SK-N-SH treated with all-trans-retinoic acid at 6 μM for 48 hours (cell line): ENCODE data around the gene UTP18.
"Not testable (repeated sequence)": the region's sequence is repeated elsewhere in the genome, so short reads cannot be mapped to it uniquely, and the experiment has no call there.

Source experiments
- ATAC-seq: fragments of 200-7000 bp; cut with Tn5 transposase; 3 replicates; pipeline ENCODE4 v1.9.1; 2020; ENCODE audit warnings: mild to moderate bottlenecking, moderate library complexity
- ARNTL ChIP-seq: fragments of 450-650 bp; formaldehyde crosslinking; IDR thresholded peaks from 2 replicates; pipeline ENCODE4 v1.5.0; 2020; ENCODE audit warnings: low read depth, mild to moderate bottlenecking, moderate library complexity, borderline replicate concordance
- CSDC2 ChIP-seq: fragments of 250-450 bp; sonication (Bioruptor Pico); IDR thresholded peaks from 2 replicates; pipeline ENCODE4 v1.5.0; 2020; ENCODE audit warnings: mild to moderate bottlenecking, moderate library complexity
- CSRNP3 ChIP-seq: fragments of 250-450 bp; sonication (Bioruptor Pico); IDR thresholded peaks from 2 replicates; pipeline ENCODE4 v1.5.1; 2021; ENCODE audit warnings: mild to moderate bottlenecking, moderate library complexity
- ESRRG ChIP-seq: fragments of 250-450 bp; sonication (Bioruptor Pico); IDR thresholded peaks from 2 replicates; pipeline ENCODE4 v1.6.1; 2021; ENCODE audit warnings: mild to moderate bottlenecking
- GLIS3 ChIP-seq: fragments of 250-450 bp; sonication (Bioruptor Pico); IDR thresholded peaks from 2 replicates; pipeline ENCODE4 v1.5.0; 2020; ENCODE audit warnings: mild to moderate bottlenecking, moderate library complexity
- ISL1 ChIP-seq: fragments of 250-450 bp; sonication (Bioruptor Pico); IDR thresholded peaks from 2 replicates; pipeline ENCODE4 v2.1.2; 2022; ENCODE audit warnings: mild to moderate bottlenecking, moderate library complexity
- PPARA ChIP-seq: fragments of 250-450 bp; sonication (Bioruptor Pico); IDR thresholded peaks from 2 replicates; pipeline ENCODE4 v1.5.0; 2020; ENCODE audit warnings: mild to moderate bottlenecking, borderline replicate concordance
- RARB ChIP-seq: fragments of 250-450 bp; sonication (Bioruptor Pico); IDR thresholded peaks from 2 replicates; pipeline ENCODE4 v1.8.0; 2021; ENCODE audit warnings: mild to moderate bottlenecking, moderate library complexity
- SNAI2 ChIP-seq: fragments of 250-450 bp; sonication (Bioruptor Pico); IDR thresholded peaks from 2 replicates; pipeline ENCODE4 v1.5.0; 2020; ENCODE audit warnings: mild to moderate bottlenecking, moderate library complexity
- TCF4 ChIP-seq: fragments of 250-450 bp; sonication (Bioruptor Pico); IDR thresholded peaks from 2 replicates; pipeline ENCODE4 v1.8.0; 2021; ENCODE audit warnings: mild to moderate bottlenecking, moderate library complexity, borderline replicate concordance
- TOX ChIP-seq: fragments of 250-450 bp; sonication (Bioruptor Pico); IDR thresholded peaks from 2 replicates; pipeline ENCODE4 v1.8.0; 2021; ENCODE audit warnings: mild to moderate bottlenecking, moderate library complexity, borderline replicate concordance
- TSHZ2 ChIP-seq: fragments of 250-450 bp; sonication (Bioruptor Pico); IDR thresholded peaks from 2 replicates; pipeline ENCODE4 v1.5.0; 2020; ENCODE audit warnings: mild to moderate bottlenecking, moderate library complexity
- ZC3H10 ChIP-seq: fragments of 250-450 bp; sonication (Bioruptor Pico); IDR thresholded peaks from 2 replicates; pipeline ENCODE4 v1.5.1; 2021; ENCODE audit warnings: mild to moderate bottlenecking, moderate library complexity
- ZFP3 ChIP-seq: fragments of 250-450 bp; sonication (Bioruptor Pico); IDR thresholded peaks from 2 replicates; pipeline ENCODE4 v1.5.0; 2020; ENCODE audit warnings: mild to moderate bottlenecking, moderate library complexity
- ZFP30 ChIP-seq: fragments of 450-650 bp; formaldehyde crosslinking; IDR thresholded peaks from 2 replicates; pipeline ENCODE4 v1.5.0; 2022; ENCODE audit warnings: mild to moderate bottlenecking, moderate library complexity
- ZNF565 ChIP-seq: fragments of 450-650 bp; formaldehyde crosslinking; conservative IDR thresholded peaks from 2 replicates; pipeline ENCODE4 v1.5.0; 2020; ENCODE audit warnings: low read depth, mild to moderate bottlenecking, moderate library complexity
- ZNF70 ChIP-seq: fragments of 450-650 bp; formaldehyde crosslinking; IDR thresholded peaks from 2 replicates; pipeline ENCODE4 v1.5.0; 2020; ENCODE audit warnings: mild to moderate bottlenecking, moderate library complexity
- ZNF8 ChIP-seq: fragments of 450-650 bp; formaldehyde crosslinking; IDR thresholded peaks from 2 replicates; pipeline ENCODE4 v1.5.0; 2020; ENCODE audit warnings: mild to moderate bottlenecking, moderate library complexity
- TF ChIP-seq, protein P1 (sequence below): fragments of 250-450 bp; sonication (Bioruptor Pico); IDR thresholded peaks from 2 replicates; pipeline ENCODE4 v1.5.1; 2020; ENCODE audit warnings: low read depth, mild to moderate bottlenecking, moderate library complexity
- TF ChIP-seq, protein P2 (sequence below): fragments of 250-450 bp; sonication (Bioruptor Pico); IDR thresholded peaks from 2 replicates; pipeline ENCODE4 v1.8.0; 2021; ENCODE audit warnings: low read depth, mild to moderate bottlenecking, moderate library complexity, borderline replicate concordance

Gene UTP18

GRCh38 chr17:51224402-51225262, 35.7 kb upstream of the UTP18 start:
- no peak for TF ChIP-seq ZC3H10 (CRISPR knock-in tag)
- no peak for TF ChIP-seq TSHZ2
- TF ChIP-seq ZNF565 = no peak
- TF ChIP-seq PPARA = no peak
- no peak for TF ChIP-seq TOX (CRISPR knock-in tag)
- no peak for TF ChIP-seq GLIS3 (CRISPR knock-in tag)
- no peak for TF ChIP-seq CSRNP3 (CRISPR knock-in tag)
- no peak for TF ChIP-seq ESRRG
- no peak for TF ChIP-seq ZNF70 (CRISPR knock-in tag)
- no peak for TF ChIP-seq SNAI2 (CRISPR knock-in tag)
- TF ChIP-seq CSDC2 = no peak
- no peak for TF ChIP-seq ISL1
- peak; percentile 73 for ATAC-seq

- not testable (repeated sequence) for ATAC-seq
These were observed 34.8 kb upstream of the UTP18 start for GRCh38 chr17:51225523-51225922.

GRCh38 chr17:51228161-51228560, 32.2 kb upstream of the UTP18 start:
- no peak for ATAC-seq
- TF ChIP-seq ISL1 (no peak), ZNF565 (no peak), TCF4 (CRISPR knock-in tag) (no peak), ZNF8 (CRISPR knock-in tag) (no peak), RARB (no peak), CSDC2 (no peak), TSHZ2 (no peak), ZFP30 (CRISPR knock-in tag) (no peak), ZFP3 (CRISPR knock-in tag) (no peak), ZNF70 (CRISPR knock-in tag) (no peak), PPARA (no peak), ESRRG (no peak), ZC3H10 (CRISPR knock-in tag) (no peak), GLIS3 (CRISPR knock-in tag) (no peak), ARNTL (CRISPR knock-in tag) (no peak)
- TF ChIP-seq, protein P1, sequence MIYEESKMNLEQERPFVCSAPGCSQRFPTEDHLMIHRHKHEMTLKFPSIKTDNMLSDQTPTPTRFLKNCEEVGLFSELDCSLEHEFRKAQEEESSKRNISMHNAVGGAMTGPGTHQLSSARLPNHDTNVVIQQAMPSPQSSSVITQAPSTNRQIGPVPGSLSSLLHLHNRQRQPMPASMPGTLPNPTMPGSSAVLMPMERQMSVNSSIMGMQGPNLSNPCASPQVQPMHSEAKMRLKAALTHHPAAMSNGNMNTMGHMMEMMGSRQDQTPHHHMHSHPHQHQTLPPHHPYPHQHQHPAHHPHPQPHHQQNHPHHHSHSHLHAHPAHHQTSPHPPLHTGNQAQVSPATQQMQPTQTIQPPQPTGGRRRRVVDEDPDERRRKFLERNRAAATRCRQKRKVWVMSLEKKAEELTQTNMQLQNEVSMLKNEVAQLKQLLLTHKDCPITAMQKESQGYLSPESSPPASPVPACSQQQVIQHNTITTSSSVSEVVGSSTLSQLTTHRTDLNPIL (CRISPR knock-in tag) = no peak
- TF ChIP-seq, protein P2, sequence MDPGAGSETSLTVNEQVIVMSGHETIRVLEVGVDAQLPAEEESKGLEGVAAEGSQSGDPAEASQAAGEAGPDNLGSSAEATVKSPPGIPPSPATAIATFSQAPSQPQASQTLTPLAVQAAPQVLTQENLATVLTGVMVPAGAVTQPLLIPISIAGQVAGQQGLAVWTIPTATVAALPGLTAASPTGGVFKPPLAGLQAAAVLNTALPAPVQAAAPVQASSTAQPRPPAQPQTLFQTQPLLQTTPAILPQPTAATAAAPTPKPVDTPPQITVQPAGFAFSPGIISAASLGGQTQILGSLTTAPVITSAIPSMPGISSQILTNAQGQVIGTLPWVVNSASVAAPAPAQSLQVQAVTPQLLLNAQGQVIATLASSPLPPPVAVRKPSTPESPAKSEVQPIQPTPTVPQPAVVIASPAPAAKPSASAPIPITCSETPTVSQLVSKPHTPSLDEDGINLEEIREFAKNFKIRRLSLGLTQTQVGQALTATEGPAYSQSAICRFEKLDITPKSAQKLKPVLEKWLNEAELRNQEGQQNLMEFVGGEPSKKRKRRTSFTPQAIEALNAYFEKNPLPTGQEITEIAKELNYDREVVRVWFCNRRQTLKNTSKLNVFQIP = no peak
